ENCODE data around the gene ZNF385D.

Gene ZNF385D

GRCh38 chr3:21434310-21434709 is 316.7 kb downstream of the ZNF385D start:
- TF ChIP-seq CTCF (IDR thresholded peaks at IDR 0.05; ENCODE audit: extremely low read depth, insufficient read depth, missing control alignments) = no peak
- in situ Hi-C loops (cut with MboI; ENCODE audit: low pct_unique_long_range_greater_than_20kb, low sequenced_read_pairs, unreplicated experiment) = no loop called here
- no peak for DNase-seq (ENCODE audit: low spot score)

DNA sequence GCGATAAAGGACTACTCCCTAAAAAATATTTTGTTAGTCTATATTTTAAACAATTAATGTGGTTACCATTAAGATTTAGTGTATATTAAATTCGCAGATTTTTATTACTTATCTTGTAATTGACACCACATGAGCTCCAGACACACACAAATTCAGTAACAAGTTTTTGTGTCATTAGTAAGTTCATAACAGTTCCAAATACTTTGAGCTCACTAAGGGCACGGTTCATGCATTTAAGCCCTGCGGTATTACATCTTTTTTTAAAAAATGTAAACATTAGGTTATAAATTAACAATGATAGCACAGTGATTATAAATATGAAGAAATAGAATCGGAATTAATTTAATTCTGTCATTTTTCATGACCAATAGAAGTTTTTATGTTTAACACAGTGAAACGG is 317.3 kb downstream of the ZNF385D start:
- TF ChIP-seq CTCF (IDR thresholded peaks at IDR 0.05; ENCODE audit: extremely low read depth, insufficient read depth, missing control alignments) = no peak
- in situ Hi-C loops (cut with MboI; ENCODE audit: low pct_unique_long_range_greater_than_20kb, low sequenced_read_pairs, unreplicated experiment) = no loop called here
- DNase-seq (ENCODE audit: low spot score) = no peak

- no peak for TF ChIP-seq CTCF (IDR thresholded peaks at IDR 0.05; ENCODE audit: extremely low read depth, insufficient read depth, missing control alignments)
- no peak for DNase-seq (ENCODE audit: low spot score)
- in situ Hi-C loops (cut with MboI; ENCODE audit: low pct_unique_long_range_greater_than_20kb, low sequenced_read_pairs, unreplicated experiment) = no loop called here
Measured at GRCh38 chr3:21426920-21427319, 324.1 kb downstream of the ZNF385D start.

GRCh38 chr3:21425715-21426114 is 325.3 kb downstream of the ZNF385D start:
- no peak for TF ChIP-seq CTCF (IDR thresholded peaks at IDR 0.05; ENCODE audit: extremely low read depth, insufficient read depth, missing control alignments)
- no peak for DNase-seq (ENCODE audit: low spot score)
- in situ Hi-C loops (cut with MboI; ENCODE audit: low pct_unique_long_range_greater_than_20kb, low sequenced_read_pairs, unreplicated experiment) = no loop called here

DNA sequence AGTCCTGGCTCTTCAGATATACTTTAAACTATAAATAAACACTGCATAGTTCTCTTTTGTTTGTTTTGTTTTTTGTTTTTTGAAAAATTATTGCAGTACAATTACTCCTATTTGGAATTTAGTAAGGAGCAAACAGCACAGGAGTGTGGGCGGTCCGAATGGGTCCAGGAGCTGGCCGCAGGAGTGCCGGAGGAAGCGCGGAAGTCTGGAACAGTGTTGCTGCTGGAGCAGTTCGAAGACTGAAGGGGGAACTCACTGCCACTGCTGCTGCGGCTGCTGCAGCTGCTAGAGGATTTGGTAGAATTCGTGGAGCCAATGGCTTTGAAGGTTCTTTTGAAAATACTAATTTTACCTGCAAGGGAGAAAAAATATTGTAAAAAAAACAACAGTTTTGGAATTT is 329.9 kb downstream of the ZNF385D start:
- in situ Hi-C loops (cut with MboI; ENCODE audit: low pct_unique_long_range_greater_than_20kb, low sequenced_read_pairs, unreplicated experiment) = no loop called here
- no peak for DNase-seq (ENCODE audit: low spot score)
- no peak for TF ChIP-seq CTCF (IDR thresholded peaks at IDR 0.05; ENCODE audit: extremely low read depth, insufficient read depth, missing control alignments)

- TF ChIP-seq CTCF (IDR thresholded peaks at IDR 0.05; ENCODE audit: extremely low read depth, insufficient read depth, missing control alignments) = no peak
- in situ Hi-C loops (cut with MboI; ENCODE audit: low pct_unique_long_range_greater_than_20kb, low sequenced_read_pairs, unreplicated experiment) = no loop called here
- no peak for DNase-seq (ENCODE audit: low spot score)
Measured at GRCh38 chr3:21417991-21418390, 333.0 kb downstream of the ZNF385D start.

- DNase-seq (ENCODE audit: low spot score) = no peak
- in situ Hi-C loops (cut with MboI; ENCODE audit: low pct_unique_long_range_greater_than_20kb, low sequenced_read_pairs, unreplicated experiment) = no loop called here
Measured at GRCh38 chr3:21414506-21414905, 336.5 kb downstream of the ZNF385D start.

More at GRCh38 chr3:21414506-21414905, 336.5 kb downstream of the ZNF385D start:
- TF ChIP-seq CTCF (IDR thresholded peaks at IDR 0.05; ENCODE audit: extremely low read depth, insufficient read depth, missing control alignments) = no peak

Data from GM13977 (cell line).